ENCODE results near the gene TRPM6.

- TF ChIP-seq RAD21 (IDR thresholded peaks at IDR 0.05; ENCODE audit: low read depth) (no peak), TAF1 (IDR thresholded peaks at IDR 0.05; ENCODE audit: low read depth) (no peak)
Measured at GRCh38 chr9:74748966-74749365, 138.8 kb downstream of the TRPM6 start.

Data from Ishikawa (cell line).